Activated naive CD4-positive, alpha-beta T cell treated with anti-CD3 and anti-CD28 coated beads, Interleukin-2, amount 50 U/mL, for 72 hours (primary cell): ENCODE data around the gene UPF2. TPM values are rescaled to one million over a fixed set of nuclear protein-coding genes. Genes with fewer than 3 reads are reported as not detected.

ENCODE experiments used
- ATAC-seq, 2 donors: fragments of 150-1000 bp; cut with Tn5 transposase; 2 replicates each; pipeline ENCODE4 v1.10.0; 2021; ENCODE audit warnings: mild to moderate bottlenecking in 2 of 2, moderate library complexity in 2 of 2
- DNase-seq, 2 donors: peaks; one replicate each; pipeline ENCODE4 v3.0.0; 2021 to 2022; ENCODE audit warnings: low spot score in 2 of 2
- H3K27ac Mint-ChIP-seq, 2 donors: one replicate each; pipeline ENCODE4 v1.8.0; 2022; ENCODE audit warnings: mild to moderate bottlenecking in 2 of 2, mixed read lengths in 2 of 2
- H3K36me3 Mint-ChIP-seq, 2 donors: one replicate each; pipeline ENCODE4 v1.8.0; 2022; ENCODE audit warnings: mixed read lengths in 2 of 2
- H3K9me3 Mint-ChIP-seq, 2 donors: one replicate each; pipeline ENCODE4 v1.8.0; 2022; ENCODE audit warnings: mixed read lengths in 2 of 2
- total RNA-seq, 2 donors: library from RNA; stranded (reverse); gene quantifications; one replicate each; pipeline ENCODE4 v1.2.3, GENCODE V29; 2022

Gene UPF2
- total RNA-seq, 2 donors from 2014 or later: 40.1 to 42.8 TPM

- DNase-seq (no peak), ATAC-seq (no peak)
- no peaks in the 10 kb centered on the region for H3K9me3 Mint-ChIP-seq
- no peaks in the 10 kb centered on the region for H3K36me3 Mint-ChIP-seq
- H3K27ac Mint-ChIP-seq: no peak overlapping the region
Measured at GRCh38 chr10:11886851-11887250, 155.8 kb downstream of the UPF2 start.

DNA sequence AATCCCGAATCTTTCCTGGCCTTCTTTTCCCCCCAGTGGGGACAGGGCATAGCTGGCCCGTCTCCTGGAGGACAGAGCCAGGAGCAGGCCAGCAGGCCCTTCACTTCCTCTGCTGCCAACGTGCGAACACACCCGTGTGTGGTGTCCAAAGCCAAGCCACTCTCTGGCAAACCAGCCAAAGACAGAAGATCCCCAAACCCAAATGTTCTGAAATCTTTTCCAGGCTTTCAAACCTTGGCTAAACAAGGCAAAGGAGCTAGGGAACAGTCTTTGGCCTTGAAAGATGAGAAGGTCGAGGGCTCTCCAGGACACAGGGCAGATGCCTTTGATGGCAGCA, 156.5 kb downstream of the UPF2 start:
- ATAC-seq (no peak), DNase-seq (no peak)
- H3K36me3 Mint-ChIP-seq: no peaks in the 10 kb centered on the region
- no peak overlapping the region for H3K27ac Mint-ChIP-seq
- H3K9me3 Mint-ChIP-seq: no peaks in the 10 kb centered on the region

GRCh38 chr10:11885437-11886137, 157.0 kb downstream of the UPF2 start:
- peak overlapping the region in 1 of 2 donors; percentile 23 for H3K27ac Mint-ChIP-seq
- no peaks in the 10 kb centered on the region for H3K9me3 Mint-ChIP-seq
- H3K36me3 Mint-ChIP-seq: no peaks in the 10 kb centered on the region
- DNase-seq (no peak), ATAC-seq (no peak)

DNA sequence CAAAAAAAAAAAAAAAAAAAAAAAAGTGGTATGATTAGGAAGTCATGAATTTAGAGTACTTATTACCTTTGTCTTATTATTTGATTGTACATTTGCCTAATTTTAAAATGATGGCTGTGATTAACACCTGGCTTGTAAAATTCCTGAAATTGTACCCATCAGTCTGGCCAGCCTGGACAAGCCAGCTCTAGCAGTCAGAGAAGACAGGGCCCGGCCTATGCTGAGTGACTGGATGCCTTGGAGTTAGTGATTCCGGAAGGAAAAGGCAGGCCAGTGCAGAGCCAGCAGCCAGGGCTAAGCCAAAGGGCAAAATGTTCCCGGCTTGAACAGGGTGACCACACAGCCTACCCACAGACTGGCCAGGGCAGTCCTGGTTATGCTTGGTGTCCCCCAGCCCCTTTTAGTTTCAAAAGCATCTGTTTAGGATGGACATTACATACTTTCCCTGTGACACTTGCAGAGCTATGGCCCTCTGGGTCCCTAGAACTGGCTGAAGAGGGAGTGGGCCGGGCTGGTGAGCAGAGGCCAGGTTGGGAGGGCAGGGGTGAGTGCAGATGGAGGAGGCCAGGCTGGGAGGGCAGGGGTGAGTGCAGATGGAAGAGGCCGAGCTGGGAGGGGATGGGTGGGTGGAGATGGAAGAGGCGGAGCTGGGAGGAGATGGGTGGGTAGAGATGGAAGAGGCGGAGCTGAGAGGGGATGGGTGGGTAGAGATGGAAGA, 157.7 kb downstream of the UPF2 start:
- Mint-ChIP-seq H3K36me3 (no peaks in the 10 kb centered on the region), H3K27ac (no peak overlapping the region), H3K9me3 (no peaks in the 10 kb centered on the region)
- no peak for DNase-seq
- no peak for ATAC-seq

- peak in 1 of 2 donors; percentile 31 for ATAC-seq
- DNase-seq: no peak
- H3K36me3 Mint-ChIP-seq: no peaks in the 10 kb centered on the region
- no peak overlapping the region for H3K27ac Mint-ChIP-seq
- H3K9me3 Mint-ChIP-seq: no peaks in the 10 kb centered on the region
Measured at GRCh38 chr10:11882646-11883375, 159.8 kb downstream of the UPF2 start.

DNA sequence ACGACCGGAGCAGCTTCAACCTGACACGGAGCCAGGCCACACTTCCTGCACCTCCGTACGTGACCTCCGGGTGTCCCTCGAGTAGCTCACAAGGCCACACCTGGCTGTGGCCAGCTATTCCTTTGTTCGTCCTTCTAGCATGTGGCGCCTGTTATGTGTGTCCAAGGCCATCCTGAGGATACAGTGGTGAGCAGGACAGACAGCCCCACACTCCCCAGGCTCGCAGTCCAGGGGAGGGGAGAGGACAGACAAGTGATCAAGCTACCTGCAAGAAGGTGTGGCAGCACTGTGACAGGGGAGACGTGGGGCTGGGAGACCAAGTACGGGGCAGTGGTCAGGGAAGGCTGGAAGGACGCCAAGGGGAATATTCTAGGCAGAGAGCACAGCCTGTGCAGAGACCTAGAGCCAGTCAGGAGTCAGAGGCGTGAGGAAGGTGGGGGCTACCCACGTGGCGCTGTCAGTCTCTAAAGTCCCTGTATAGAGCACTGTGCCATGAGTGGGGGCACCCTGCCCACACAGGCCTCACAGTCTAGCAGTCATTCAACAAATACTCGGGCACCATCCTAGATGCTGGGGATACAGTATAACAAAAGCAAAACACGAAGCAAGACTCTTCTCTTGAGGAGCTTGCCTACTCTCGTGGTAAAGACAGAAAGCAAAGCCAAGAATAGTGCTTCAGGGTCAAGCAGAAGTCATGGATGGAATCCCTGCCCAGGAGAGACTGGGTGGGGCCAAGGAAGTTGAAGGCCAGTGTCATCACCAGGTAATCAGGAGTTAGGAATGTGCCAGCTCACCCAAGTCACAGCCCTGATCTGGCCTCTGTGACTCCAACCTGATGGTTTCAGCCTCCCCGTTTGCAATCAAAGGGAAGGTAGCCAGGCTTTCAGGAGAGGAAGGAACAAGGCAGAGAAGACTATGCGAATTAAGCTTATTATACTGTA, 160.9 kb downstream of the UPF2 start:
- no peak for ATAC-seq
- Mint-ChIP-seq H3K9me3 (no peaks in the 10 kb centered on the region), H3K27ac (no peak overlapping the region), H3K36me3 (no peaks in the 10 kb centered on the region)
- no peak for DNase-seq

GRCh38 chr10:11881030-11881476, 161.6 kb downstream of the UPF2 start:
- DNase-seq (no peak), ATAC-seq (no peak)
- Mint-ChIP-seq H3K36me3 (no peaks in the 10 kb centered on the region), H3K27ac (no peak overlapping the region), H3K9me3 (no peaks in the 10 kb centered on the region)

DNA sequence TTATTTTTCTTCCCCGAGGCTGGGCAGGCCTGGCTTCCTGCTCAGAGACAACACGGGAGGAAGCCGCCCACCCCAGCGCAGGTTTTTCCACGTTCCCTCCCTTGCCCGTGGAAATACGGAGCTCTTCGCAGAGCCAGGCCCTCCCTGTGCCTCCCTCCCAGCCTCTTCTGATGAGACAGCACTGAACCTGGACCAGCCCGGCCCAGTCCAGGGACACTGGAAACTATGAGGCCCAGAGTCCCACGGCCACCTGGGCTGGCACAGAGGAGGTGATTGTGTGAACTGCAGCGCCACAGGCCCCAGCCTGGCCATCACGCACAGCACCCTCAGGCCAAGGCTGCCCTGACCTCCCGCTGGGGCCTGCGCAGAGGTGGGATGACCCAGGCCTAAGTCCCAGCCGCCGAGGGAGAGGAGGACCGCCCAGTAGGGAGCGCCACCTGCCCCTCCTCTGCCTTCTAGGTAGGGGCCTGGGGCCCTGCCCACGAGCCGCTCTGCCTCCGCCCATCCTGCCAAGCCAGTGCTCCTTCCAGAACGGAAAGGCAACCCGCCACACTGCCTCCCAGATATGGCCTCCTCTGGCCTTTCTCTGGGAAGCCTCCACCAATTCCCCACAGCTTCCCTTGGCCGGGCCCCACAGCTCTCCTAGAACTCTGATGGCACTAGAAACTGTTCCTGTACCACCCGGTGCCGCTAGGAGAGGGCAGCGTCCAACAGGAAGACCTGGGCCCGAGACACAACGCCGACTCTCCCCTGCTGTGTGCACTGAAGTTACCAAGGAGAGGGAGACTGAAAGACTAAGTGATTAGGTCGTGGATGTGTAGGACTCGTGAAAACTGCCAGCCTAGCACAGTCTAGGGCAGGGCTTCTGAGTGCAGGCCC, 162.2 kb downstream of the UPF2 start:
- H3K27ac Mint-ChIP-seq: peak overlapping the region in 1 of 2 donors; percentile 29
- no peaks in the 10 kb centered on the region for H3K36me3 Mint-ChIP-seq
- H3K9me3 Mint-ChIP-seq: no peaks in the 10 kb centered on the region
- DNase-seq (no peak), ATAC-seq (no peak)

GRCh38 chr10:11879387-11880094, 163.1 kb downstream of the UPF2 start:
- Mint-ChIP-seq H3K9me3 (no peaks in the 10 kb centered on the region), H3K27ac (peak overlapping the region; percentile 11 to 29), H3K36me3 (no peaks in the 10 kb centered on the region)
- no peak for DNase-seq
- no peak for ATAC-seq

DNA sequence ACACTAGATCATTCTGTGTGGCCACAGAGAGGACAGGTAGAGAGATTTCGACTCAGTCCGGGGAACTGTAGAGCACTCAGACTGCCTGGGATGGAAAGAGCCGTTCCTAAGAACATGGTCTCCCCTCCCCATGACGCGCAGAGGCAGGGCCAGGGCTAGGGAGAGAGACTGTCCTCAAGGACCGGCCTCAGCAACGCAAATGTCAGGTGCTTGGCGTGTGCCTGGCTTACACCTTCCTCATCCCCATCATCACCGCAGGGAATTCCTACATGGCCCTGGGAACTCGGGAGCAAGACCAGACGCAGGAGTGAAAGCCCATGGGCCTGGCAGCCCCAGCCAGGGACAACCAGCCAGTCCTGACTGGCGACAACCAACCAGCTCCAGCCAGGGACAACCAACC, 163.8 kb downstream of the UPF2 start:
- no peak for ATAC-seq

GRCh38 chr10:11877591-11877905, 165.1 kb downstream of the UPF2 start:
- DNase-seq (no peak), ATAC-seq (no peak)
- H3K36me3 Mint-ChIP-seq: no peaks in the 10 kb centered on the region
- H3K9me3 Mint-ChIP-seq: no peaks in the 10 kb centered on the region
- no peak overlapping the region for H3K27ac Mint-ChIP-seq

More for the DNA sequence above, 163.8 kb downstream of the UPF2 start:
- DNase-seq: no peak
- no peaks in the 10 kb centered on the region for H3K9me3 Mint-ChIP-seq
- no peaks in the 10 kb centered on the region for H3K36me3 Mint-ChIP-seq
- peak overlapping the region in 1 of 2 donors; percentile 17 for H3K27ac Mint-ChIP-seq

GRCh38 chr10:11876805-11877590, 165.6 kb downstream of the UPF2 start:
- no peak overlapping the region for H3K27ac Mint-ChIP-seq
- H3K9me3 Mint-ChIP-seq: no peaks in the 10 kb centered on the region
- H3K36me3 Mint-ChIP-seq: no peaks in the 10 kb centered on the region
- ATAC-seq (no peak), DNase-seq (no peak)

GRCh38 chr10:11876324-11876723, 166.3 kb downstream of the UPF2 start:
- no peak overlapping the region for H3K27ac Mint-ChIP-seq
- ATAC-seq: no peak
- no peaks in the 10 kb centered on the region for H3K9me3 Mint-ChIP-seq
- no peak for DNase-seq
- H3K36me3 Mint-ChIP-seq: no peaks in the 10 kb centered on the region

DNA sequence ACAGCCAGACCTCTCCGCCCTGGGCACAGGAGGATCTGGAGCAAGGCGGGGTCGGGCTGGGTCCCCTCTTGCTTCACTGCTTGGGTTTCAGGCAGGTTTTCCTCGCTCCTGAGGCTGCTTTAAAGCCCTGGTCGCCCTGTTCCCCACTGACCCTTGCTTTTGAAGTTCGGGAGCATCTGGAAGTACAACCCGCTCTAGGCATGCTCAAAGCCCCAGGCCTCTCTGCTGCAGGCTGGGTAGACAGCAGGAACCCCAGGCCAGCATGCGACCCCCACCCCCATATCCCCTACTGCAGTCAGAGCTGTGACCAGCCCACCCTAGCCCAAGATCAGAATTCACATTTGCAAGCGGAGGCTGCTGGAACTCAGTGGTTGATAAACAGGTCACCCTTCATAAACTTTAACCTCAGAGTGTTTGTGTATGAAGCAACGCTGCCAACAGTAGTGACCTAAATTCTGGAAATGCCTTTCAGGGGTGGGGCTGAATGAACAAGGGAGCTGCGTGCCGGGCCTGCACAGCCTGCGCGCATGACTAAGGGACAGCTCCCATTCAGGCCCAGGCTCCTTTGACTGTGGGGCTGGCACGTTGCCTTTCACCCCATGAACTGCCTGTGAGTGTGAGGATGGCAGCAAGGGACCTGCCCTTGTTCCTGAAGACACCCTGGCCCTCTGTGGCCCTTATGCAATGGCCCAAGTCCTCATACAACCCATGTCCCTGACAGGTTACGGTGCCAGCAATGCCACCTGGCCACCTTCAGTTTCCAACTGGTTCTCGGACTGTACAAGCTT, 166.9 kb downstream of the UPF2 start:
- Mint-ChIP-seq H3K27ac (no peak overlapping the region), H3K36me3 (no peaks in the 10 kb centered on the region), H3K9me3 (no peaks in the 10 kb centered on the region)
- ATAC-seq (peak in 1 of 2 donors; percentile 13), DNase-seq (no peak)
